H1 (cell line): ENCODE results near the gene HHAT. TPM values are rescaled to one million over a fixed set of nuclear protein-coding genes. Genes with fewer than 3 reads are reported as not detected.
"Not testable (repeated sequence)": the region's sequence is repeated elsewhere in the genome, so short reads cannot be mapped to it uniquely, and the experiment has no call there.

ENCODE experiments used
- CTCF ChIA-PET: fragments of 300-600 bp; sonication (Branson Sonifier 250); formaldehyde crosslinking; loops from one replicate; lab custom pipeline; 2021; ENCODE audit not compliant: partially characterized antibody; lab: Charles Lee
- POLR2A ChIA-PET: fragments of 300-600 bp; sonication (Branson Sonifier 250); formaldehyde crosslinking; loops from one replicate; lab custom pipeline; 2021; ENCODE audit warnings: inconsistent platforms; ENCODE audit not compliant: partially characterized antibody; lab: Charles Lee
- DNase-seq, 2 experiments: peaks; one replicate each; pipeline versions ENCODE4 v3.0.0 to v3.0.0-alpha.2; 2010 to 2022; ENCODE audit warnings: low spot score in 2 of 2, low read depth in 1 of 2, mixed read lengths in 1 of 2
- FAIRE-seq: peaks from 2 replicates; lab custom pipeline; 2011; peaks lifted over from hg19 to GRCh38; lab: Jason Lieb, UNC
- H2AFZ ChIP-seq: 2 replicates; pipeline ENCODE4 v1.8.1; 2012; ENCODE audit warnings: low read length, inconsistent platforms
- H2AK5ac ChIP-seq: 2 replicates; pipeline ENCODE4 v1.6.1; 2013; ENCODE audit warnings: low read depth, low read length
- H2BK120ac ChIP-seq: replicated peaks from 2 replicates; pipeline ENCODE3; 2013; ENCODE audit warnings: low read depth, low read length, inconsistent platforms
- H2BK12ac ChIP-seq: 2 replicates; pipeline ENCODE4 v1.6.1; 2013; ENCODE audit warnings: low read depth, low read length
- H2BK15ac ChIP-seq: 2 replicates; pipeline ENCODE4 v1.6.1; 2013; ENCODE audit warnings: low read length
- H2BK20ac ChIP-seq: 2 replicates; pipeline ENCODE4 v1.6.1; 2013; ENCODE audit warnings: low read length
- H2BK5ac ChIP-seq: 2 replicates; pipeline ENCODE4 v1.6.1; 2013; ENCODE audit warnings: low read depth, low read length
- H3K14ac ChIP-seq: 2 replicates; pipeline ENCODE4 v1.6.1; 2013; ENCODE audit warnings: inconsistent platforms; ENCODE audit not compliant: insufficient read length
- H3K18ac ChIP-seq: 2 replicates; pipeline ENCODE4 v1.6.1; 2013; ENCODE audit warnings: low read length; ENCODE audit errors: extremely low read depth
- H3K23ac ChIP-seq: 2 replicates; pipeline ENCODE4 v1.6.1; 2013; ENCODE audit warnings: inconsistent platforms; ENCODE audit not compliant: insufficient read length
- H3K23me2 ChIP-seq: 2 replicates; pipeline ENCODE4 v1.6.1; 2013; ENCODE audit warnings: low read depth, low read length
- H3K27ac ChIP-seq: 2 replicates; pipeline ENCODE4 v1.6.1; 2011; ENCODE audit warnings: low read depth, low read length, inconsistent platforms
- H3K27me3 ChIP-seq, 4 experiments: replicated peaks in 1 of 4; 1 replicate in 1 of 4; 2 replicates in 3 of 4; pipeline versions ENCODE4 v1.6.1 to v1.8.1; 2011 to 2013; ENCODE audit warnings: low read length in 3 of 4, mild to moderate bottlenecking in 3 of 4, inconsistent platforms in 2 of 4, mixed read lengths in 2 of 4, moderate library complexity in 1 of 4; ENCODE audit not compliant: control insufficient read depth in 3 of 4, insufficient read depth in 3 of 4; ENCODE audit errors: extremely low read depth in 1 of 4
- H3K36me3 ChIP-seq, 4 experiments: 2 replicates each; pipeline versions ENCODE4 v1.6.1 to v1.8.1; 2011 to 2013; ENCODE audit warnings: mild to moderate bottlenecking in 4 of 4, low read length in 3 of 4, moderate library complexity in 2 of 4, control low read depth in 1 of 4, inconsistent platforms in 1 of 4; ENCODE audit not compliant: insufficient read depth in 4 of 4, control insufficient read depth in 2 of 4
- H3K4ac ChIP-seq: replicated peaks from 2 replicates; pipeline ENCODE3; 2013; ENCODE audit warnings: low read length, low read depth, mixed read lengths, inconsistent platforms; ENCODE audit not compliant: insufficient read length
- H3K4me1 ChIP-seq, 4 experiments: replicated peaks in 1 of 4; 1 replicate in 1 of 4; 2 replicates in 3 of 4; pipeline versions ENCODE4 v1.6.1 to v1.8.1; 2011 to 2013; ENCODE audit warnings: low read length in 3 of 4, inconsistent platforms in 2 of 4, mixed read lengths in 1 of 4; ENCODE audit not compliant: insufficient read depth in 4 of 4, control insufficient read depth in 3 of 4
- H3K4me2 ChIP-seq, 2 experiments: 2 replicates each; pipeline versions ENCODE4 v1.6.1 to v1.8.1; 2011 to 2013; ENCODE audit warnings: low read depth in 2 of 2, low read length in 2 of 2, control low read depth in 1 of 2, inconsistent platforms in 1 of 2, mild to moderate bottlenecking in 1 of 2; ENCODE audit not compliant: insufficient read depth in 1 of 2
- H3K4me3 ChIP-seq, 4 experiments: fragments of 200-600, 300-600 bp in 1 of 4; sonication (generic), shearing (Covaris generic), sonication (Bioruptor Twin) in 1 of 4; 2 replicates each; pipeline versions ENCODE4 v1.5.1 to v1.8.1; 2011 to 2016; ENCODE audit warnings: low read length in 4 of 4, low read depth in 3 of 4, control low read depth in 2 of 4, inconsistent platforms in 2 of 4, mild to moderate bottlenecking in 2 of 4, mixed read lengths in 1 of 4, moderate library complexity in 1 of 4; ENCODE audit not compliant: insufficient read depth in 2 of 4; ENCODE audit errors: extremely low read depth in 1 of 4
- H3K56ac ChIP-seq: replicated peaks from 2 replicates; pipeline ENCODE3; 2013; ENCODE audit warnings: low read depth, mild to moderate bottlenecking, mixed read lengths, low read length, inconsistent platforms; ENCODE audit not compliant: insufficient read length
- H3K79me1 ChIP-seq: 2 replicates; pipeline ENCODE4 v1.6.1; 2013; ENCODE audit warnings: low read depth, low read length, control low read depth
- H3K79me2 ChIP-seq, 2 experiments: 2 replicates each; pipeline versions ENCODE4 v1.6.1 to v1.8.1; 2012 to 2013; ENCODE audit warnings: low read length in 2 of 2, mild to moderate bottlenecking in 2 of 2, inconsistent platforms in 1 of 2; ENCODE audit not compliant: insufficient read depth in 2 of 2, control insufficient read depth in 1 of 2
- H3K9ac ChIP-seq, 4 experiments: replicated peaks in 1 of 4; 1 replicate in 1 of 4; 2 replicates in 3 of 4; pipeline versions ENCODE4 v1.6.1 to v1.8.1; 2011 to 2013; ENCODE audit warnings: low read depth in 3 of 4, low read length in 3 of 4, control low read depth in 2 of 4, mild to moderate bottlenecking in 2 of 4, moderate library complexity in 2 of 4, inconsistent platforms in 1 of 4; ENCODE audit errors: extremely low read depth in 1 of 4
- H3K9me3 ChIP-seq, 2 experiments: 2 replicates each; pipeline versions ENCODE4 v1.6.1 to v1.8.1; 2012 to 2013; ENCODE audit warnings: mild to moderate bottlenecking in 2 of 2, moderate library complexity in 2 of 2, control low read depth in 1 of 2, inconsistent platforms in 1 of 2, low read depth in 1 of 2, low read length in 1 of 2, mixed read lengths in 1 of 2; ENCODE audit not compliant: insufficient read depth in 2 of 2
- H4K20me1 ChIP-seq, 2 experiments: replicated peaks in 1 of 2; 2 replicates each; pipeline versions ENCODE3 to v1.8.1; 2011 to 2013; ENCODE audit warnings: inconsistent platforms in 2 of 2, low read length in 2 of 2, mild to moderate bottlenecking in 1 of 2; ENCODE audit not compliant: insufficient read depth in 2 of 2, control insufficient read depth in 1 of 2
- H4K5ac ChIP-seq: 2 replicates; pipeline ENCODE4 v1.6.1; 2013; ENCODE audit warnings: low read length, low read depth, mixed read lengths, inconsistent platforms; ENCODE audit not compliant: insufficient read length
- H4K8ac ChIP-seq: 2 replicates; pipeline ENCODE4 v1.8.0; 2013; ENCODE audit warnings: mild to moderate bottlenecking, moderate library complexity, low read length, inconsistent platforms; ENCODE audit not compliant: insufficient read depth; ENCODE audit errors: extremely low read depth
- H4K91ac ChIP-seq: replicated peaks from 2 replicates; pipeline ENCODE3; 2013; ENCODE audit warnings: low read length, mixed read lengths, inconsistent platforms; ENCODE audit not compliant: insufficient read length
- WGBS, 2 experiments: shearing (Covaris generic) in 1 of 2; methylation state at CpG; one replicate each; pipeline versions ENCODE4 v1.1.6 to v1.1.7; 2013 to 2015; ENCODE audit warnings: low lambda C conversion rate in 2 of 2, mixed read lengths in 2 of 2, inconsistent platforms in 1 of 2, low coverage in 1 of 2, missing lambda C conversion rate in 1 of 2; ENCODE audit not compliant: insufficient replicate concordance in 2 of 2, insufficient coverage in 1 of 2, insufficient read length in 1 of 2; ENCODE audit errors: extremely low coverage in 1 of 2, missing lambda C conversion rate in 1 of 2; 5-methylcytosine and 5-hydroxymethylcytosine counted together
- polyA plus RNA-seq, 7 experiments: library from polyadenylated mRNA; depleted of rRNA in 3 of 7; stranded (reverse) in 5 of 7; unstranded in 2 of 7; fragments of >200 nt in 5 of 7; fragments of 200-250 nt in 2 of 7; gene quantifications; 1 replicate in 5 of 7; 2 replicates in 1 of 7; 4 replicates in 1 of 7; pipeline versions ENCODE4 v1.2.1 to v1.2.3, GENCODE V29; 2011 to 2013; ENCODE audit warnings: missing spikeins in 2 of 7, mixed read lengths in 2 of 7
- total RNA-seq: library from RNA; stranded (reverse); fragmentation: NEBNext Ultra II Directional; extraction: Animal tissue kit (Norgen Biotek cat#: 25700); gene quantifications from 2 replicates; pipeline ENCODE4 v1.2.1, GENCODE V29; 2021

HHAT gene
- total and polyA plus RNA-seq, 2 of the 8 experiments (the other 6 are each of a cell fraction or from before 2014, with no cell fraction given), result 0.15 to 0.51 TPM

- not testable (repeated sequence) for H3K79me1 ChIP-seq, H4K8ac ChIP-seq, H4K20me1 ChIP-seq, H2BK12ac ChIP-seq, H2AK5ac ChIP-seq, H2AFZ ChIP-seq, H3K36me3 ChIP-seq, H3K56ac ChIP-seq, H3K79me2 ChIP-seq, H3K4ac ChIP-seq, H3K23ac ChIP-seq, H3K4me1 ChIP-seq, H3K4me2 ChIP-seq, DNase-seq, H3K27me3 ChIP-seq, H3K23me2 ChIP-seq, H3K9me3 ChIP-seq, H4K5ac ChIP-seq, H2BK5ac ChIP-seq, H3K4me3 ChIP-seq, H4K91ac ChIP-seq, H3K27ac ChIP-seq, H2BK120ac ChIP-seq, H3K14ac ChIP-seq, FAIRE-seq, H2BK15ac ChIP-seq, H3K9ac ChIP-seq, H2BK20ac ChIP-seq, H3K18ac ChIP-seq
- ChIA-PET CTCF (interaction anchor here (0.6 to 11.7 kb wide), 16 partner anchors 8 to 728 kb away, joined by 3 to 179 read pairs (median 5); partner anchors contain the start of gene KCNH1), POLR2A (interaction anchor here (16.0 kb wide), 1 partner anchor 32 kb away, joined by 197 read pairs; no protein-coding TSS in a partner anchor)
- WGBS, 2 experiments, result 80% methylated on average over 2 of the region's 2 CpGs; no CpG with 5 or more reads in 1 of the 2 experiments
These were observed 77.6 kb downstream of the HHAT start for GRCh38 chr1:210406341-210406740.
